GM23338 (cell line): ENCODE data around the gene PTPN6.

Source experiments
- CREB1 ChIP-seq: fragments of 250-450 bp; sonication (Bioruptor Pico); IDR thresholded peaks from 2 replicates; pipeline ENCODE4 v1.5.0; 2020; ENCODE audit warnings: low read depth, mild to moderate bottlenecking, moderate library complexity
- EZH2 ChIP-seq: fragments of 200-600 bp; sonication (generic); IDR thresholded peaks from one replicate; pipeline ENCODE4 v1.8.0; 2017; ENCODE audit warnings: antibody characterized with exemption, mild to moderate bottlenecking, low read depth; ENCODE audit not compliant: unreplicated experiment
- EZH2phosphoT487 ChIP-seq: fragments of 200-600 bp; sonication (generic); IDR thresholded peaks from one replicate; pipeline ENCODE4 v1.8.1; 2018; ENCODE audit warnings: antibody characterized with exemption; ENCODE audit not compliant: unreplicated experiment
- JUNB ChIP-seq: IDR thresholded peaks from one replicate; pipeline ENCODE4 v1.6.1; 2016; ENCODE audit warnings: antibody characterized with exemption; ENCODE audit not compliant: unreplicated experiment
- POLR2AphosphoS5 ChIP-seq: IDR thresholded peaks from 2 replicates; pipeline ENCODE4 v1.6.1; 2016; ENCODE audit warnings: antibody characterized with exemption, low read depth
- STAT1 ChIP-seq: IDR thresholded peaks from one replicate; pipeline ENCODE4 v1.6.1; 2016; ENCODE audit warnings: antibody characterized with exemption; ENCODE audit not compliant: unreplicated experiment
- ZNF114 ChIP-seq: fragments of 250-450 bp; sonication (Bioruptor Pico); IDR thresholded peaks from 2 replicates; pipeline ENCODE4 v1.5.0; 2020; ENCODE audit warnings: mild to moderate bottlenecking, moderate library complexity
- TF ChIP-seq, protein P1 (sequence below): IDR thresholded peaks from one replicate; pipeline ENCODE4 v1.6.1; 2018; ENCODE audit warnings: antibody characterized with exemption; ENCODE audit not compliant: unreplicated experiment
- TF ChIP-seq, protein P2 (sequence below), 2 experiments: fragments of 200-600 bp in 1 of 2; sonication (generic) in 1 of 2; conservative IDR thresholded peaks; 2 replicates each; pipeline versions ENCODE4 v1.5.1 to v1.6.1; 2016 to 2017; ENCODE audit warnings: antibody characterized with exemption in 2 of 2, low read depth in 2 of 2, mild to moderate bottlenecking in 2 of 2, moderate library complexity in 1 of 2
- TF ChIP-seq, protein P3 (sequence below): IDR thresholded peaks from 2 replicates; pipeline ENCODE4 v1.6.1; 2016; ENCODE audit warnings: antibody characterized with exemption
- TF ChIP-seq, protein P4 (sequence below): fragments of 250-450 bp; sonication (Bioruptor Pico); IDR thresholded peaks from 2 replicates; pipeline ENCODE4 v1.5.0; 2020; ENCODE audit warnings: mild to moderate bottlenecking, moderate library complexity

DNA sequence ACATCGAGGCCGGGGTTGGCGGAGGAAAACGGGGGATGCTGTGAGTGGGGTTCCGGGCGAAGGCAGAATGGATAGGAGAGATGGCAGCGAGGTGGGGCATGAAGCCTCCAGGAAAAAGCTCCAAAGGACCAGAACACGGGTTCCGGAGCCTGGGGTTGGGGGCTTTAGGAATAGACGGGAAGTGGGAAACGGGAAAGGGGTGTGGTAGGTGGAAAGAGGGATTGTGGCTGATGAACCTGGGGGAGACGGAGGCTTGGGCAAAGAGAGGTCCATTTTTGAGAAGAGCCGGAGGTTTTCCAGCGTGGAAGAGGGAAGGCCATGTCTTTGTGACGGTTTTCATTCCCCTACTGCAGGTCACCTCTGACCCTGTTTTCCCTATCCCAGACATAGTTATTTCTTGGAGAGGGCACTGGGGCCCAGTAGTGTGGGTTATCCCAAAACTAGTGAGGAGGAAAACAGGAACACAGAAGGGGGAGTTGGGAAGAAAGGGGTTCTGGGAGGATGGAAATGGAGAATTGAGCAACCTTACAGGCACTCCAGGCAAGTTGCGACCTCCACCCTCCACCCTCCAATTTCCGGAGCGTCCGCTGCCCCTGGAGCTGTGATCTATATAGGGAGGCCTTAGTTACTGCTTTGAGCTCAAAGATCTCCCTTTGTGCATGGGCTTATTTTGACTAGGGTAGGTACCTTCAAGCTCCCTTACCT lies 22.3 kb upstream of the PTPN6 start:
- TF ChIP-seq, protein P1, sequence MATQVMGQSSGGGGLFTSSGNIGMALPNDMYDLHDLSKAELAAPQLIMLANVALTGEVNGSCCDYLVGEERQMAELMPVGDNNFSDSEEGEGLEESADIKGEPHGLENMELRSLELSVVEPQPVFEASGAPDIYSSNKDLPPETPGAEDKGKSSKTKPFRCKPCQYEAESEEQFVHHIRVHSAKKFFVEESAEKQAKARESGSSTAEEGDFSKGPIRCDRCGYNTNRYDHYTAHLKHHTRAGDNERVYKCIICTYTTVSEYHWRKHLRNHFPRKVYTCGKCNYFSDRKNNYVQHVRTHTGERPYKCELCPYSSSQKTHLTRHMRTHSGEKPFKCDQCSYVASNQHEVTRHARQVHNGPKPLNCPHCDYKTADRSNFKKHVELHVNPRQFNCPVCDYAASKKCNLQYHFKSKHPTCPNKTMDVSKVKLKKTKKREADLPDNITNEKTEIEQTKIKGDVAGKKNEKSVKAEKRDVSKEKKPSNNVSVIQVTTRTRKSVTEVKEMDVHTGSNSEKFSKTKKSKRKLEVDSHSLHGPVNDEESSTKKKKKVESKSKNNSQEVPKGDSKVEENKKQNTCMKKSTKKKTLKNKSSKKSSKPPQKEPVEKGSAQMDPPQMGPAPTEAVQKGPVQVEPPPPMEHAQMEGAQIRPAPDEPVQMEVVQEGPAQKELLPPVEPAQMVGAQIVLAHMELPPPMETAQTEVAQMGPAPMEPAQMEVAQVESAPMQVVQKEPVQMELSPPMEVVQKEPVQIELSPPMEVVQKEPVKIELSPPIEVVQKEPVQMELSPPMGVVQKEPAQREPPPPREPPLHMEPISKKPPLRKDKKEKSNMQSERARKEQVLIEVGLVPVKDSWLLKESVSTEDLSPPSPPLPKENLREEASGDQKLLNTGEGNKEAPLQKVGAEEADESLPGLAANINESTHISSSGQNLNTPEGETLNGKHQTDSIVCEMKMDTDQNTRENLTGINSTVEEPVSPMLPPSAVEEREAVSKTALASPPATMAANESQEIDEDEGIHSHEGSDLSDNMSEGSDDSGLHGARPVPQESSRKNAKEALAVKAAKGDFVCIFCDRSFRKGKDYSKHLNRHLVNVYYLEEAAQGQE = no peak
- TF ChIP-seq, protein P2, sequence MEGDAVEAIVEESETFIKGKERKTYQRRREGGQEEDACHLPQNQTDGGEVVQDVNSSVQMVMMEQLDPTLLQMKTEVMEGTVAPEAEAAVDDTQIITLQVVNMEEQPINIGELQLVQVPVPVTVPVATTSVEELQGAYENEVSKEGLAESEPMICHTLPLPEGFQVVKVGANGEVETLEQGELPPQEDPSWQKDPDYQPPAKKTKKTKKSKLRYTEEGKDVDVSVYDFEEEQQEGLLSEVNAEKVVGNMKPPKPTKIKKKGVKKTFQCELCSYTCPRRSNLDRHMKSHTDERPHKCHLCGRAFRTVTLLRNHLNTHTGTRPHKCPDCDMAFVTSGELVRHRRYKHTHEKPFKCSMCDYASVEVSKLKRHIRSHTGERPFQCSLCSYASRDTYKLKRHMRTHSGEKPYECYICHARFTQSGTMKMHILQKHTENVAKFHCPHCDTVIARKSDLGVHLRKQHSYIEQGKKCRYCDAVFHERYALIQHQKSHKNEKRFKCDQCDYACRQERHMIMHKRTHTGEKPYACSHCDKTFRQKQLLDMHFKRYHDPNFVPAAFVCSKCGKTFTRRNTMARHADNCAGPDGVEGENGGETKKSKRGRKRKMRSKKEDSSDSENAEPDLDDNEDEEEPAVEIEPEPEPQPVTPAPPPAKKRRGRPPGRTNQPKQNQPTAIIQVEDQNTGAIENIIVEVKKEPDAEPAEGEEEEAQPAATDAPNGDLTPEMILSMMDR (conservative IDR thresholded peaks at IDR 0.05; ENCODE audit: low read depth in 2 of 2) = no peak
- no peak for TF ChIP-seq EZH2phosphoT487
- no peak for TF ChIP-seq CREB1 (CRISPR knock-in tag)
- no peak for TF ChIP-seq POLR2AphosphoS5
- TF ChIP-seq JUNB = no peak
- no peak for TF ChIP-seq EZH2
- no peak for TF ChIP-seq ZNF114 (CRISPR knock-in tag)
- TF ChIP-seq, protein P3, sequence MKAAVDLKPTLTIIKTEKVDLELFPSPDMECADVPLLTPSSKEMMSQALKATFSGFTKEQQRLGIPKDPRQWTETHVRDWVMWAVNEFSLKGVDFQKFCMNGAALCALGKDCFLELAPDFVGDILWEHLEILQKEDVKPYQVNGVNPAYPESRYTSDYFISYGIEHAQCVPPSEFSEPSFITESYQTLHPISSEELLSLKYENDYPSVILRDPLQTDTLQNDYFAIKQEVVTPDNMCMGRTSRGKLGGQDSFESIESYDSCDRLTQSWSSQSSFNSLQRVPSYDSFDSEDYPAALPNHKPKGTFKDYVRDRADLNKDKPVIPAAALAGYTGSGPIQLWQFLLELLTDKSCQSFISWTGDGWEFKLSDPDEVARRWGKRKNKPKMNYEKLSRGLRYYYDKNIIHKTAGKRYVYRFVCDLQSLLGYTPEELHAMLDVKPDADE = peak; percentile 18; the same call in 1 of the 2 replicates
- TF ChIP-seq, protein P4, sequence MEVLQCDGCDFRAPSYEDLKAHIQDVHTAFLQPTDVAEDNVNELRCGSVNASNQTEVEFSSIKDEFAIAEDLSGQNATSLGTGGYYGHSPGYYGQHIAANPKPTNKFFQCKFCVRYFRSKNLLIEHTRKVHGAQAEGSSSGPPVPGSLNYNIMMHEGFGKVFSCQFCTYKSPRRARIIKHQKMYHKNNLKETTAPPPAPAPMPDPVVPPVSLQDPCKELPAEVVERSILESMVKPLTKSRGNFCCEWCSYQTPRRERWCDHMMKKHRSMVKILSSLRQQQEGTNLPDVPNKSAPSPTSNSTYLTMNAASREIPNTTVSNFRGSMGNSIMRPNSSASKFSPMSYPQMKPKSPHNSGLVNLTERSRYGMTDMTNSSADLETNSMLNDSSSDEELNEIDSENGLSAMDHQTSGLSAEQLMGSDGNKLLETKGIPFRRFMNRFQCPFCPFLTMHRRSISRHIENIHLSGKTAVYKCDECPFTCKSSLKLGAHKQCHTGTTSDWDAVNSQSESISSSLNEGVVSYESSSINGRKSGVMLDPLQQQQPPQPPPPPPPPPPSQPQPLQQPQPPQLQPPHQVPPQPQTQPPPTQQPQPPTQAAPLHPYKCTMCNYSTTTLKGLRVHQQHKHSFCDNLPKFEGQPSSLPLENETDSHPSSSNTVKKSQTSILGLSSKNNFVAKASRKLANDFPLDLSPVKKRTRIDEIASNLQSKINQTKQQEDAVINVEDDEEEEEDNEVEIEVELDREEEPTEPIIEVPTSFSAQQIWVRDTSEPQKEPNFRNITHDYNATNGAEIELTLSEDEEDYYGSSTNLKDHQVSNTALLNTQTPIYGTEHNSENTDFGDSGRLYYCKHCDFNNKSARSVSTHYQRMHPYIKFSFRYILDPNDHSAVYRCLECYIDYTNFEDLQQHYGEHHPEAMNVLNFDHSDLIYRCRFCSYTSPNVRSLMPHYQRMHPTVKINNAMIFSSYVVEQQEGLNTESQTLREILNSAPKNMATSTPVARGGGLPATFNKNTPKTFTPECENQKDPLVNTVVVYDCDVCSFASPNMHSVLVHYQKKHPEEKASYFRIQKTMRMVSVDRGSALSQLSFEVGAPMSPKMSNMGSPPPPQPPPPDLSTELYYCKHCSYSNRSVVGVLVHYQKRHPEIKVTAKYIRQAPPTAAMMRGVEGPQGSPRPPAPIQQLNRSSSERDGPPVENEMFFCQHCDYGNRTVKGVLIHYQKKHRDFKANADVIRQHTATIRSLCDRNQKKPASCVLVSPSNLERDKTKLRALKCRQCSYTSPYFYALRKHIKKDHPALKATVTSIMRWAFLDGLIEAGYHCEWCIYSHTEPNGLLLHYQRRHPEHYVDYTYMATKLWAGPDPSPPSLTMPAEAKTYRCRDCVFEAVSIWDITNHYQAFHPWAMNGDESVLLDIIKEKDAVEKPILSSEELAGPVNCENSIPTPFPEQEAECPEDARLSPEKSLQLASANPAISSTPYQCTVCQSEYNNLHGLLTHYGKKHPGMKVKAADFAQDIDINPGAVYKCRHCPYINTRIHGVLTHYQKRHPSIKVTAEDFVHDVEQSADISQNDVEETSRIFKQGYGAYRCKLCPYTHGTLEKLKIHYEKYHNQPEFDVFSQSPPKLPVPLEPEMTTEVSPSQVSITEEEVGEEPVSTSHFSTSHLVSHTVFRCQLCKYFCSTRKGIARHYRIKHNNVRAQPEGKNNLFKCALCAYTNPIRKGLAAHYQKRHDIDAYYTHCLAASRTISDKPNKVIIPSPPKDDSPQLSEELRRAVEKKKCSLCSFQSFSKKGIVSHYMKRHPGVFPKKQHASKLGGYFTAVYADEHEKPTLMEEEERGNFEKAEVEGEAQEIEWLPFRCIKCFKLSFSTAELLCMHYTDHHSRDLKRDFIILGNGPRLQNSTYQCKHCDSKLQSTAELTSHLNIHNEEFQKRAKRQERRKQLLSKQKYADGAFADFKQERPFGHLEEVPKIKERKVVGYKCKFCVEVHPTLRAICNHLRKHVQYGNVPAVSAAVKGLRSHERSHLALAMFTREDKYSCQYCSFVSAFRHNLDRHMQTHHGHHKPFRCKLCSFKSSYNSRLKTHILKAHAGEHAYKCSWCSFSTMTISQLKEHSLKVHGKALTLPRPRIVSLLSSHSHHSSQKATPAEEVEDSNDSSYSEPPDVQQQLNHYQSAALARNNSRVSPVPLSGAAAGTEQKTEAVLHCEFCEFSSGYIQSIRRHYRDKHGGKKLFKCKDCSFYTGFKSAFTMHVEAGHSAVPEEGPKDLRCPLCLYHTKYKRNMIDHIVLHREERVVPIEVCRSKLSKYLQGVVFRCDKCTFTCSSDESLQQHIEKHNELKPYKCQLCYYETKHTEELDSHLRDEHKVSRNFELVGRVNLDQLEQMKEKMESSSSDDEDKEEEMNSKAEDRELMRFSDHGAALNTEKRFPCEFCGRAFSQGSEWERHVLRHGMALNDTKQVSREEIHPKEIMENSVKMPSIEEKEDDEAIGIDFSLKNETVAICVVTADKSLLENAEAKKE (CRISPR knock-in tag) = no peak
- no peak for TF ChIP-seq STAT1
